ENCODE data around the gene IFNA8. TPM values are rescaled to one million over a fixed set of nuclear protein-coding genes. Genes with fewer than 3 reads are reported as not detected.
"Not testable (repeated sequence)": the region's sequence is repeated elsewhere in the genome, so short reads cannot be mapped to it uniquely, and the experiment has no call there.

Gene IFNA8
- polyA plus RNA-seq, 1 donor (not counting 4 experiments of a cell fraction or from before 2014, with no cell fraction given), result not detected

- H3K27me3 ChIP-seq (ENCODE audit: control insufficient read depth, extremely low read depth, insufficient read depth, low read length), result peaks cover 19% of the 10 kb centered on the region
- no peaks in the 10 kb centered on the region for H3K36me3 ChIP-seq (ENCODE audit: control insufficient read depth in 2 of 2, extremely low read depth in 1 of 2, insufficient read depth in 2 of 2, low read length in 2 of 2)
- no peaks in the 10 kb centered on the region for H4K20me1 ChIP-seq (ENCODE audit: control insufficient read depth, extremely low read depth, insufficient read depth, low read length)
- H3K79me2 ChIP-seq (ENCODE audit: control insufficient read depth, insufficient read depth, low read length), result no peaks in the 10 kb centered on the region
- no peaks in the 10 kb centered on the region for H3K9me1 ChIP-seq (ENCODE audit: control insufficient read depth, extremely low read depth, insufficient read depth, low read length)
- no peak overlapping the region for H3K4me2 ChIP-seq (ENCODE audit: control insufficient read depth, extremely low read depth, insufficient read depth, low read depth, low read length)
- FAIRE-seq (no peak), DNase-seq (ENCODE audit: low read depth, low spot score) (no peak)
- H3K9ac ChIP-seq (ENCODE audit: control insufficient read depth, extremely low read depth, insufficient read depth, low read length), result no peak overlapping the region
- TF ChIP-seq EZH2 (IDR thresholded peaks at IDR 0.05; ENCODE audit: low read length) (no peak), CTCF (optimal IDR thresholded peaks at IDR 0.05 in 1 of 3, IDR thresholded peaks at IDR 0.05 in 1 of 3, conservative IDR thresholded peaks at IDR 0.05 in 1 of 3; ENCODE audit: extremely low read depth in 1 of 3, insufficient read depth in 2 of 3, low read length in 3 of 3) (no peak)
- H3K4me1 ChIP-seq (ENCODE audit: control insufficient read depth, extremely low read depth, insufficient read depth, low read length), result no peaks in the 10 kb centered on the region
- dilution Hi-C loops (cut with MboI; ENCODE audit: extremely low pct_ligation_motif_present, low sequenced_read_pairs), result no loop called here
- no peak overlapping the region for H2AFZ ChIP-seq (ENCODE audit: control insufficient read depth, low read length)
- H3K4me3 ChIP-seq (ENCODE audit: control insufficient read depth in 2 of 3, extremely low read depth in 1 of 3, insufficient read depth in 2 of 3, low read depth in 1 of 3, low read length in 3 of 3), result no peak overlapping the region
- no peak overlapping the region for H3K27ac ChIP-seq (ENCODE audit: control insufficient read depth, insufficient read depth, low read length)
- no peaks in the 10 kb centered on the region for H3K9me3 ChIP-seq (ENCODE audit: control insufficient read depth, low read depth, low read length)
Observed at GRCh38 chr9:21432672-21433425, 23.9 kb downstream of the IFNA8 start.

DNA sequence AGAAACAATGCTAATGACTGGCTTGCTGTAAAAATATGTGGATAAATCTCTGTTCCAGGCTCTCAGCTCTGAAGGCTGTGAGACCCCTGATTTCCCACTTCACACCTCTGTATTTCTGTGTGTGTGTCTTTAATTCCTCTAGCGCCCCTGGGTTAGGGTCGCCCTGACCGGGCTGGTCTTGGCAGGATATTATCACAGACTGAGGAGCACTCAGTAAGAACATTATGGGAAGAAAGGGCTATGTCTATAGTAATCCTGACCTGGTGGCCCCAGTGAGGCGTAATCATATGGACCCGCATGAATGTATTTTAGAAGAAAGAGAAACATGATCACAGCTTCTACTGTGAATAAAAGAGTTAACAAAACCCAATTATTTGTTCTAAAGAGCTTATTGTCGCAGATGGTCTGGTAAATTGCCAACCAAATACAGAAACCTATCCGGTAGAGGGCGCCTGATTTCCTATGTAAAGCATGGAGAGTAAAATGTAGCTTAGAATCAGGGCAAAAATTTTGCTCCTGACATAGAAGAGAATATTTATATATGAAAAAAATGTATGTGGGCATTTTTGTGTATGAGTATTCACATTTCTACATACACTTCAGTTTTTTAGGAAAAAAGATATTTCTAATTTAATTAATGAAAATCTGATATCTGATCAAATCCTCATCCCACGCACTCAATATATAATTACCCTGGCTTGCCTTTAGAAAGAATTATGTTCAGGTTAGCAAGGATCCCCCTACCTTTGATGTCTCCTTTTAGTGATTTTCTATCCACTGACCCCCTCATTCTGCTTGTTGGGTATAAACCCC lies 25.5 kb downstream of the IFNA8 start:
- no peaks in the 10 kb centered on the region for H3K4me1 ChIP-seq (ENCODE audit: control insufficient read depth, extremely low read depth, insufficient read depth, low read length)
- no peak overlapping the region for H3K4me2 ChIP-seq (ENCODE audit: control insufficient read depth, extremely low read depth, insufficient read depth, low read depth, low read length)
- DNase-seq (ENCODE audit: low read depth, low spot score) (no peak), FAIRE-seq (no peak)
- H3K27me3 ChIP-seq (ENCODE audit: control insufficient read depth, extremely low read depth, insufficient read depth, low read length), result peaks cover 20% of the 10 kb centered on the region
- dilution Hi-C loops (cut with MboI; ENCODE audit: extremely low pct_ligation_motif_present, low sequenced_read_pairs), result no loop called here
- H3K79me2 ChIP-seq (ENCODE audit: control insufficient read depth, insufficient read depth, low read length), result no peaks in the 10 kb centered on the region
- no peak overlapping the region for H3K4me3 ChIP-seq (ENCODE audit: control insufficient read depth in 2 of 3, extremely low read depth in 1 of 3, insufficient read depth in 2 of 3, low read depth in 1 of 3, low read length in 3 of 3)
- no peak overlapping the region for H3K9ac ChIP-seq (ENCODE audit: control insufficient read depth, extremely low read depth, insufficient read depth, low read length)
- no peak overlapping the region for H2AFZ ChIP-seq (ENCODE audit: control insufficient read depth, low read length)
- H4K20me1 ChIP-seq (ENCODE audit: control insufficient read depth, extremely low read depth, insufficient read depth, low read length), result no peaks in the 10 kb centered on the region
- no peaks in the 10 kb centered on the region for H3K36me3 ChIP-seq (ENCODE audit: control insufficient read depth in 2 of 2, extremely low read depth in 1 of 2, insufficient read depth in 2 of 2, low read length in 2 of 2)
- no peak overlapping the region for H3K27ac ChIP-seq (ENCODE audit: control insufficient read depth, insufficient read depth, low read length)
- no peaks in the 10 kb centered on the region for H3K9me1 ChIP-seq (ENCODE audit: control insufficient read depth, extremely low read depth, insufficient read depth, low read length)
- peak in 2 of 3 experiments; percentile 26 to 46 for TF ChIP-seq CTCF (optimal IDR thresholded peaks at IDR 0.05 in 1 of 3, IDR thresholded peaks at IDR 0.05 in 1 of 3, conservative IDR thresholded peaks at IDR 0.05 in 1 of 3; ENCODE audit: extremely low read depth in 1 of 3, insufficient read depth in 2 of 3, low read length in 3 of 3)
- TF ChIP-seq EZH2 (IDR thresholded peaks at IDR 0.05; ENCODE audit: low read length), result no peak
- H3K9me3 ChIP-seq (ENCODE audit: control insufficient read depth, low read depth, low read length), result no peaks in the 10 kb centered on the region

- H3K36me3 ChIP-seq (ENCODE audit: control insufficient read depth in 2 of 2, extremely low read depth in 1 of 2, insufficient read depth in 2 of 2, low read length in 2 of 2); H3K9me3 ChIP-seq (ENCODE audit: control insufficient read depth, low read depth, low read length); H3K9me1 ChIP-seq (ENCODE audit: control insufficient read depth, extremely low read depth, insufficient read depth, low read length); H2AFZ ChIP-seq (ENCODE audit: control insufficient read depth, low read length); H3K79me2 ChIP-seq (ENCODE audit: control insufficient read depth, insufficient read depth, low read length); H3K9ac ChIP-seq (ENCODE audit: control insufficient read depth, extremely low read depth, insufficient read depth, low read length); H3K27ac ChIP-seq (ENCODE audit: control insufficient read depth, insufficient read depth, low read length); dilution Hi-C loops (cut with MboI; ENCODE audit: extremely low pct_ligation_motif_present, low sequenced_read_pairs); H4K20me1 ChIP-seq (ENCODE audit: control insufficient read depth, extremely low read depth, insufficient read depth, low read length); H3K4me3 ChIP-seq (ENCODE audit: control insufficient read depth in 2 of 3, extremely low read depth in 1 of 3, insufficient read depth in 2 of 3, low read depth in 1 of 3, low read length in 3 of 3); H3K4me1 ChIP-seq (ENCODE audit: control insufficient read depth, extremely low read depth, insufficient read depth, low read length); H3K4me2 ChIP-seq (ENCODE audit: control insufficient read depth, extremely low read depth, insufficient read depth, low read depth, low read length); FAIRE-seq; DNase-seq (ENCODE audit: low read depth, low spot score): not testable (repeated sequence)
- peaks cover 16% of the 10 kb centered on the region for H3K27me3 ChIP-seq (ENCODE audit: control insufficient read depth, extremely low read depth, insufficient read depth, low read length)
Observed at GRCh38 chr9:21435015-21435383, 26.1 kb downstream of the IFNA8 start.

Data from keratinocyte (primary cell).